ENCODE data around the gene OXLD1. TPM values are rescaled to one million over a fixed set of nuclear protein-coding genes. Genes with fewer than 3 reads are reported as not detected.

The OXLD1 gene
- total and polyA plus RNA-seq, 8 donors = 9.4 to 57.2 (median 16.4) TPM

- intact Hi-C loops (cut with DNase I) = no loop called here
- Histone ChIP-seq H3K9me3 (no peaks in the 10 kb centered on the region), H3K36me3 (no peaks in the 10 kb centered on the region), H3K4me3 (no peak overlapping the region), H3K27ac (no peak overlapping the region), H3K4me1 (no peaks in the 10 kb centered on the region), H3K27me3 (peaks cover 0 to 12% (median 3%) of the 10 kb centered on the region in 4 donors)
- DNase-seq = no peak
- TF ChIP-seq, protein P1, sequence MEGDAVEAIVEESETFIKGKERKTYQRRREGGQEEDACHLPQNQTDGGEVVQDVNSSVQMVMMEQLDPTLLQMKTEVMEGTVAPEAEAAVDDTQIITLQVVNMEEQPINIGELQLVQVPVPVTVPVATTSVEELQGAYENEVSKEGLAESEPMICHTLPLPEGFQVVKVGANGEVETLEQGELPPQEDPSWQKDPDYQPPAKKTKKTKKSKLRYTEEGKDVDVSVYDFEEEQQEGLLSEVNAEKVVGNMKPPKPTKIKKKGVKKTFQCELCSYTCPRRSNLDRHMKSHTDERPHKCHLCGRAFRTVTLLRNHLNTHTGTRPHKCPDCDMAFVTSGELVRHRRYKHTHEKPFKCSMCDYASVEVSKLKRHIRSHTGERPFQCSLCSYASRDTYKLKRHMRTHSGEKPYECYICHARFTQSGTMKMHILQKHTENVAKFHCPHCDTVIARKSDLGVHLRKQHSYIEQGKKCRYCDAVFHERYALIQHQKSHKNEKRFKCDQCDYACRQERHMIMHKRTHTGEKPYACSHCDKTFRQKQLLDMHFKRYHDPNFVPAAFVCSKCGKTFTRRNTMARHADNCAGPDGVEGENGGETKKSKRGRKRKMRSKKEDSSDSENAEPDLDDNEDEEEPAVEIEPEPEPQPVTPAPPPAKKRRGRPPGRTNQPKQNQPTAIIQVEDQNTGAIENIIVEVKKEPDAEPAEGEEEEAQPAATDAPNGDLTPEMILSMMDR (IDR thresholded peaks at IDR 0.05) = no peak
- 80 to 85% methylated on average over 24 to 29 of the region's 29 CpGs for WGBS, 2 donors
- no peak for ATAC-seq
- FAIRE-seq = no peak
Measured at GRCh38 chr17:81644976-81645952, 21.1 kb downstream of the OXLD1 start.

DNA sequence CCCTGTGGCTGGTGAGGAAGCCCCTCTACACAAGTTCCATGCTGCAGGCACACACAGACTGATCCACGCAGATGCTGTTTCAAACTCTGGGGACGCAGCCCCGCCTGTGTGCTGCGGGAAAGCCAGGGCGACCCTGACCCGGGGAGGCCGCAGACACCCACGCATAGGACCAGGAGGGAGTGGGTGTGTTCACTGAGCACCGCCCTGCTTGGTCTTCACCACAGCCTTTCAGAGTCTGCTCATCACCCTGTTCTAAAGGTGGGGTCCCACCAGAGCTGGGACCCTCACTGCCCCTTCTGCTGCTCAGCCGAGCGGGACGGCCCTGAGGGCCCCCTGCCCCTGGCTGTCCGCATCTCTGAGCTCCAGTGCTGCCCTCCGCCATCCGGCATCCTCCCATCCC is 21.9 kb downstream of the OXLD1 start:
- ATAC-seq (no peak), FAIRE-seq (no peak), DNase-seq (no peak)
- no peaks in the 10 kb centered on the region for H3K9me3 ChIP-seq
- H3K4me1 ChIP-seq = no peaks in the 10 kb centered on the region
- H3K36me3 ChIP-seq = no peaks in the 10 kb centered on the region
- whole genome bisulfite sequencing, 2 donors = 85 to 92% methylated on average over 14 to 15 of the region's 15 CpGs
- H3K27ac ChIP-seq = no peak overlapping the region
- intact Hi-C loops (cut with DNase I) = no loop called here
- peaks cover 0 to 12% (median 3%) of the 10 kb centered on the region in 4 donors for H3K27me3 ChIP-seq
- H3K4me3 ChIP-seq = no peak overlapping the region
- TF ChIP-seq, protein P1 (IDR thresholded peaks at IDR 0.05) = no peak

DNA sequence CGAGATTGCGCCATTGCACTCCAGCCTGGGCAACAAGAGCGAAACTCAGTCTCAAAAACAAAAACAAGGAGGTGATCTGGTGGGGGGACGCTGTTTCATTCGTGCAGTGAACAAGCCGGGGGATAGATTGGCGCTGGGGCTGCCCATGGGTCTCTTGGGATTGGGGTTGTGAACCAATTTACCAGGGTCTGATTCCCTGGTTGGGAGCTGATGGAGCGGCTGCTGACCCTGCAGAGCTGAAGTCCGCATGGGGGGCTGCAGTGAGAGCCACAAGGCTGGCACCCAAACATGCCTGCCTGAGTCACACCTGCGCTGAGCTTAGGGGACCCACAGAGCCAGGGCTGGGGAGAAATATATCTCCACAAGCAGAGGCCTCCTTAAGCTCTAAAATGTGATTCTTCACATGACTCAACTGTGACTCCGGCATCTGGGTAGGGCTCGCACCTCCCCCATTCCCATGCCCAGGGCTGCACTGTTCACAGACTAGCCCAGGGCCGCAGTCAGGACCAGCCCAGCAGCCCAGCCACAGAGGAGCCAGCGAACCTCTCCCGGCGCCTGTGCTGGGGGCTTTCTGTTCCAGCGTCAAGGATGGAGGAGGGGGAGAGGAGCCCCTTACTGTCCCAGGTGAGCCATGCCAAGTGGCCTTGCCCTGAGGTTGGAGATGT is 24.4 kb downstream of the OXLD1 start:
- TF ChIP-seq, protein P1 (IDR thresholded peaks at IDR 0.05) = no peak
- H3K4me3 ChIP-seq = no peak overlapping the region
- no peak for FAIRE-seq
- H3K36me3 ChIP-seq = no peaks in the 10 kb centered on the region
- peak in 1 of 6 donors; percentile 36 for DNase-seq
- 89 to 93% methylated on average over 16 to 17 of the region's 17 CpGs for WGBS, 2 donors
- no peak for ATAC-seq
- no peaks in the 10 kb centered on the region for H3K9me3 ChIP-seq
- no peak overlapping the region for H3K27ac ChIP-seq
- peaks cover 0 to 5% (median 0%) of the 10 kb centered on the region in 3 donors for H3K4me1 ChIP-seq
- intact Hi-C loops (cut with DNase I) = no loop called here
- H3K27me3 ChIP-seq = no peaks in the 10 kb centered on the region

GRCh38 chr17:81640011-81640410 is 26.4 kb downstream of the OXLD1 start:
- FAIRE-seq (no peak), DNase-seq (peak in 1 of 6 donors; percentile 11), ATAC-seq (no peak)
- no peaks in the 10 kb centered on the region for H3K27me3 ChIP-seq
- WGBS, 2 donors = 85 to 86% methylated on average over 9 of the region's 9 CpGs
- peaks cover 0 to 15% (median 7%) of the 10 kb centered on the region in 3 donors for H3K4me1 ChIP-seq
- H3K36me3 ChIP-seq = no peaks in the 10 kb centered on the region
- H3K4me3 ChIP-seq = no peak overlapping the region
- intact Hi-C loops (cut with DNase I) = no loop called here
- no peaks in the 10 kb centered on the region for H3K9me3 ChIP-seq
- TF ChIP-seq, protein P1 (IDR thresholded peaks at IDR 0.05) = no peak
- no peak overlapping the region for H3K27ac ChIP-seq

Measured in pancreas (tissue), 10 donors.